ENCODE measurements around the gene ABLIM2.

- no peak for TF ChIP-seq CTCF (conservative IDR thresholded peaks at IDR 0.05; ENCODE audit: low read depth, low read length)
- TF ChIP-seq POLR2A (IDR thresholded peaks at IDR 0.05; ENCODE audit: low read depth, low read length), result no peak
- TF ChIP-seq FOS (IDR thresholded peaks at IDR 0.05; ENCODE audit: low read depth, low read length), result no peak
- TF ChIP-seq USF2 (IDR thresholded peaks at IDR 0.05; ENCODE audit: low read depth, low read length), result no peak
- TF ChIP-seq CHD1 (IDR thresholded peaks at IDR 0.05; ENCODE audit: low read depth, low read length), result no peak
- no peak for TF ChIP-seq RCOR1 (IDR thresholded peaks at IDR 0.05; ENCODE audit: insufficient replicate concordance, low read length)
- no peak for TF ChIP-seq RAD21 (IDR thresholded peaks at IDR 0.05; ENCODE audit: low read length)
- no peak for TF ChIP-seq MAFK (IDR thresholded peaks at IDR 0.05; ENCODE audit: low read depth, low read length)
Measured at GRCh38 chr4:7932287-7932686, 226.3 kb downstream of the ABLIM2 start.
